Esophagus squamous epithelium (tissue), 4 donors: ENCODE results near the gene ZFY.

Experiments used
- POLR2A ChIP-seq, 4 donors: fragments of 450-650 bp; IDR thresholded peaks; one replicate each; pipeline ENCODE4 v1.6.1; 2017; ENCODE audit warnings: antibody characterized with exemption in 4 of 4, mild to moderate bottlenecking in 4 of 4, moderate library complexity in 3 of 4
- TF ChIP-seq, protein P1 (sequence below), 6 experiments: fragments of 450-650 bp in 4 of 6; fragments of 200-600 bp in 2 of 6; sonication (generic) in 2 of 6; IDR thresholded peaks; one replicate each; pipeline ENCODE4 v1.5.1; 2016 to 2019; ENCODE audit warnings: antibody characterized with exemption in 6 of 6, mild to moderate bottlenecking in 4 of 6, moderate library complexity in 4 of 6

DNA sequence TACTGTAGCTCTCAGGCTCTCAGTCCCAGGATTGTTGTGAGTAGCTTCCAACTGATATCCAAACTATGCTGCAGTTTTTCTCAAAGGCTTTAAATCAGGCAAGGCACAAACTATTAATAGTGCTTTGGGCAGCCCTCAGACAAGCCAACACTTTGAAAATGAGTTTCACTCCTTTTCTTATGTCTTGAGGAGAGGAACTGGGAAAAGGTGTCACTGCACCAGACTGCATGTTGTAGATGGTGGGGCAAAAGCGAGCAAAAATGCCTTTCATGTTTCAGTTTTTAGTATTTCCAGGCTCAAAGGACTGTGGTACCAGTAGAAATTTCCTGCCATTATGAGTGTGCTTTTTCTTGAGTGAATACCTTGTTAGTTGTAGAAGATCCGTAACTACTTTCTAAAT lies 39.1 kb upstream of the ZFY start:
- TF ChIP-seq, protein P1, sequence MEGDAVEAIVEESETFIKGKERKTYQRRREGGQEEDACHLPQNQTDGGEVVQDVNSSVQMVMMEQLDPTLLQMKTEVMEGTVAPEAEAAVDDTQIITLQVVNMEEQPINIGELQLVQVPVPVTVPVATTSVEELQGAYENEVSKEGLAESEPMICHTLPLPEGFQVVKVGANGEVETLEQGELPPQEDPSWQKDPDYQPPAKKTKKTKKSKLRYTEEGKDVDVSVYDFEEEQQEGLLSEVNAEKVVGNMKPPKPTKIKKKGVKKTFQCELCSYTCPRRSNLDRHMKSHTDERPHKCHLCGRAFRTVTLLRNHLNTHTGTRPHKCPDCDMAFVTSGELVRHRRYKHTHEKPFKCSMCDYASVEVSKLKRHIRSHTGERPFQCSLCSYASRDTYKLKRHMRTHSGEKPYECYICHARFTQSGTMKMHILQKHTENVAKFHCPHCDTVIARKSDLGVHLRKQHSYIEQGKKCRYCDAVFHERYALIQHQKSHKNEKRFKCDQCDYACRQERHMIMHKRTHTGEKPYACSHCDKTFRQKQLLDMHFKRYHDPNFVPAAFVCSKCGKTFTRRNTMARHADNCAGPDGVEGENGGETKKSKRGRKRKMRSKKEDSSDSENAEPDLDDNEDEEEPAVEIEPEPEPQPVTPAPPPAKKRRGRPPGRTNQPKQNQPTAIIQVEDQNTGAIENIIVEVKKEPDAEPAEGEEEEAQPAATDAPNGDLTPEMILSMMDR (IDR thresholded peaks at IDR 0.05), result no peak
- TF ChIP-seq POLR2A (IDR thresholded peaks at IDR 0.05), result no peak
